ENCODE results near the gene TCTN1.

The TCTN1 gene

GRCh38 chr12:110693731-110694130 is 79.8 kb downstream of the TCTN1 start:
- H3K4me3 ChIP-seq (ENCODE audit: low read depth, low read length): no peak overlapping the region
- TF ChIP-seq CTCF (conservative IDR thresholded peaks at IDR 0.05; ENCODE audit: low read depth, low read length): no peak
- DNase-seq (ENCODE audit: low read depth): peak; percentile 61

GRCh38 chr12:110694330-110694901 is 80.5 kb downstream of the TCTN1 start:
- no peak overlapping the region for H3K4me3 ChIP-seq (ENCODE audit: low read depth, low read length)
- TF ChIP-seq CTCF (conservative IDR thresholded peaks at IDR 0.05; ENCODE audit: low read depth, low read length): no peak
- no peak for DNase-seq (ENCODE audit: low read depth)

- DNase-seq (ENCODE audit: low read depth): no peak
- H3K4me3 ChIP-seq (ENCODE audit: low read depth, low read length): no peak overlapping the region
- no peak for TF ChIP-seq CTCF (conservative IDR thresholded peaks at IDR 0.05; ENCODE audit: low read depth, low read length)
Observed at GRCh38 chr12:110696283-110696682, 82.4 kb downstream of the TCTN1 start.

- no peak overlapping the region for H3K4me3 ChIP-seq (ENCODE audit: low read depth, low read length)
- DNase-seq (ENCODE audit: low read depth): no peak
- TF ChIP-seq CTCF (conservative IDR thresholded peaks at IDR 0.05; ENCODE audit: low read depth, low read length): no peak
Observed at GRCh38 chr12:110697236-110697635, 83.3 kb downstream of the TCTN1 start.

- TF ChIP-seq CTCF (conservative IDR thresholded peaks at IDR 0.05; ENCODE audit: low read depth, low read length): peak; percentile 91
- DNase-seq (ENCODE audit: low read depth): peak; percentile 95
- H3K4me3 ChIP-seq (ENCODE audit: low read depth, low read length): peak overlapping the region; percentile 9
Observed at GRCh38 chr12:110698171-110698902, 84.4 kb downstream of the TCTN1 start.

All from choroid plexus epithelial cell (primary cell).